ENCODE data around the gene LRMDA. TPM values are rescaled to one million over a fixed set of nuclear protein-coding genes. Genes with fewer than 3 reads are reported as not detected.

The LRMDA gene
- total and polyA plus RNA-seq, 2 donors (not counting 3 experiments of a cell fraction or from before 2014, with no cell fraction given) = 9.7 to 18.0 TPM

DNA sequence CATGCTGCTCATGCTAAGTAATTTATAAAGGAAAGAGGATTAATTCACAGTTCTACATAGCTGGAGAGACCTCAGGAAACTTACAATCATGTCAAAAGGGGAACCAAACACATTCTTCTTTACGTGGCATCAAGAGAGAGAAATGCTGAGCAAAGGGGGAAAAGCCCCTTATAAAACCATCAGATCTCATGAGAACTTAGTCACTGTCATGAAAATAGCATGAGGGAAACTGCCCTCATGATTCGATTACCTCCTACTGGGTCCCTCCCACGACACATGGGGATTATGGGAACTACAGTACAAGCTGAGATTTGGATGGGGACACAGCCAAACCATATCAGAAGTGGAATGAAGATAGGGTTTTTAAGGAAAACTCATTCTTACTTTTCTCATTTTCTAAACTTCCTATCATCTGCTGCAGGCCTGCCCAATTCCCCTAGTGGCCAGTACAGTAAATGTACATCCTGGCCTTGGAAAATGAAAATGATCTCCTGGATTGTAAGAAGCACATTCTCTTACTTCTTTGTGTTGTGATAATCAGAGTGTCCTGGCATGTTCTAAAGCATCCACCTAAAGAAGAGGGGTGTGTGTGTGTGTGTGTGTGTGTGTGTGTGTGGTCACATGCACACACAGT is 421.5 kb downstream of the LRMDA start:
- H3K27me3 ChIP-seq (ENCODE audit: control insufficient read depth in 2 of 2, insufficient read depth in 2 of 2, low read length in 2 of 2) = no peaks in the 10 kb centered on the region
- ChIA-PET CTCF (interaction anchor here (1.0 kb wide), 1 partner anchor 13 kb away, joined by 3 read pairs; no protein-coding TSS in a partner anchor), POLR2A (no interaction called here)
- no peaks in the 10 kb centered on the region for H3K36me3 ChIP-seq (ENCODE audit: control insufficient read depth in 2 of 2, extremely low read depth in 1 of 2, insufficient read depth in 2 of 2, low read length in 2 of 2)
- DNase-seq (ENCODE audit: low read depth, low spot score) (no peak), FAIRE-seq (no peak)
- H3K4me3 ChIP-seq (replicated peaks in 1 of 3; ENCODE audit: insufficient read depth in 1 of 3, low read depth in 1 of 3, low read length in 3 of 3) = no peak overlapping the region
- no peaks in the 10 kb centered on the region for H4K20me1 ChIP-seq (replicated peaks; ENCODE audit: control insufficient read depth, extremely low read depth, insufficient read depth, low read length)
- intact Hi-C loops (cut with micrococcal nuclease) (no loop called here), dilution Hi-C loops (cut with MboI; ENCODE audit: extremely low pct_ligation_motif_present, low sequenced_read_pairs) (no loop called here)
- H3K4me2 ChIP-seq (ENCODE audit: insufficient read depth, low read length) = no peak overlapping the region
- TF ChIP-seq, protein P1, sequence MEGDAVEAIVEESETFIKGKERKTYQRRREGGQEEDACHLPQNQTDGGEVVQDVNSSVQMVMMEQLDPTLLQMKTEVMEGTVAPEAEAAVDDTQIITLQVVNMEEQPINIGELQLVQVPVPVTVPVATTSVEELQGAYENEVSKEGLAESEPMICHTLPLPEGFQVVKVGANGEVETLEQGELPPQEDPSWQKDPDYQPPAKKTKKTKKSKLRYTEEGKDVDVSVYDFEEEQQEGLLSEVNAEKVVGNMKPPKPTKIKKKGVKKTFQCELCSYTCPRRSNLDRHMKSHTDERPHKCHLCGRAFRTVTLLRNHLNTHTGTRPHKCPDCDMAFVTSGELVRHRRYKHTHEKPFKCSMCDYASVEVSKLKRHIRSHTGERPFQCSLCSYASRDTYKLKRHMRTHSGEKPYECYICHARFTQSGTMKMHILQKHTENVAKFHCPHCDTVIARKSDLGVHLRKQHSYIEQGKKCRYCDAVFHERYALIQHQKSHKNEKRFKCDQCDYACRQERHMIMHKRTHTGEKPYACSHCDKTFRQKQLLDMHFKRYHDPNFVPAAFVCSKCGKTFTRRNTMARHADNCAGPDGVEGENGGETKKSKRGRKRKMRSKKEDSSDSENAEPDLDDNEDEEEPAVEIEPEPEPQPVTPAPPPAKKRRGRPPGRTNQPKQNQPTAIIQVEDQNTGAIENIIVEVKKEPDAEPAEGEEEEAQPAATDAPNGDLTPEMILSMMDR (IDR thresholded peaks at IDR 0.05; ENCODE audit: extremely low read depth in 1 of 2, insufficient read depth in 1 of 2, low read depth in 1 of 2, low read length in 2 of 2) = peak; percentile 11 to 38
- no peak for TF ChIP-seq POLR2AphosphoS5 (IDR thresholded peaks at IDR 0.05; ENCODE audit: insufficient read depth, low read depth, low read length)
- TF ChIP-seq JUN (IDR thresholded peaks at IDR 0.05; ENCODE audit: borderline replicate concordance, insufficient read depth, insufficient read length, low read depth) = no peak
- TF ChIP-seq FOS (IDR thresholded peaks at IDR 0.05; ENCODE audit: borderline replicate concordance, insufficient read depth, low read length) = no peak
- no peaks in the 10 kb centered on the region for H3K9me3 ChIP-seq (replicated peaks; ENCODE audit: control insufficient read depth, insufficient read depth, low read length)
- no peak overlapping the region for H2AFZ ChIP-seq (ENCODE audit: low read depth, low read length)
- H3K79me2 ChIP-seq (ENCODE audit: control insufficient read depth, insufficient read depth, low read length) = no peaks in the 10 kb centered on the region
- no peak overlapping the region for H3K9ac ChIP-seq (replicated peaks; ENCODE audit: extremely low read depth, insufficient read depth, low read length)
- H3K9me1 ChIP-seq (replicated peaks; ENCODE audit: control insufficient read depth, extremely low read depth, insufficient read depth, low read length) = no peaks in the 10 kb centered on the region
- no peaks in the 10 kb centered on the region for H3K4me1 ChIP-seq (ENCODE audit: control insufficient read depth, extremely low read depth, insufficient read depth, low read length)
- BruUV-seq (replicated peaks) = no TSS peak
- H3K27ac ChIP-seq (ENCODE audit: insufficient read depth, low read depth, low read length) = no peak overlapping the region

DNA sequence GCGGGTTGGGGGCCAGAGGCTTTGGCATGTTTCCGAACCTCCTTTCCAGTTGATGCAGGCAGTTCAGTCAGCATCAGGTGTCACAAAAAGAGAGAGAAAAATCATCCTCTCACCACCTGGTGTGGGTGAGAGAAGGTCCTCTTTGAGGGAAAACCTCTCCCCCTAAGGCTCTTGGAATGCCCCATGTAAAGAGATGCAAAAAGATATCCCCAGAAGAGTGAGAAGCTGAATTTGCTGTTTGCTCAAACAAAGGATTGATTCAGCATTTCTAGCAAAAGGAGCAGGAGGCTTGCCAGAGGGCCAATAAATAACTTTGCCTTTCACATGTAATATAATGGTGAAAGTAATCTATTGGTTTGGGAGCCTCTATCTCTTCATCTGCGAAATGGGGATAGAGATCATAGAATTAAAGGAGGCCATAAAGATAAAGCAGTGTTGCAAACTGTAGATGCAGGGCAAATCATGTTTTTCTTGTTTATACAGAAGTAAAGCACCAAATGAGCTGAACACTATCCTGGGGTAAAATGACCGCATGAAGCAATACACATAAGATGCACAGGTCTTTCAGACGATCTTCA is 425.9 kb downstream of the LRMDA start:
- Histone ChIP-seq H4K20me1 (replicated peaks; ENCODE audit: control insufficient read depth, extremely low read depth, insufficient read depth, low read length) (no peaks in the 10 kb centered on the region), H2AFZ (ENCODE audit: low read depth, low read length) (no peak overlapping the region), H3K4me3 (replicated peaks in 1 of 3; ENCODE audit: insufficient read depth in 1 of 3, low read depth in 1 of 3, low read length in 3 of 3) (no peak overlapping the region), H3K9me1 (replicated peaks; ENCODE audit: control insufficient read depth, extremely low read depth, insufficient read depth, low read length) (no peaks in the 10 kb centered on the region), H3K4me1 (ENCODE audit: control insufficient read depth, extremely low read depth, insufficient read depth, low read length) (no peaks in the 10 kb centered on the region), H3K4me2 (ENCODE audit: insufficient read depth, low read length) (no peak overlapping the region), H3K36me3 (ENCODE audit: control insufficient read depth in 2 of 2, extremely low read depth in 1 of 2, insufficient read depth in 2 of 2, low read length in 2 of 2) (no peaks in the 10 kb centered on the region), H3K9me3 (replicated peaks; ENCODE audit: control insufficient read depth, insufficient read depth, low read length) (no peaks in the 10 kb centered on the region), H3K27me3 (ENCODE audit: control insufficient read depth in 2 of 2, insufficient read depth in 2 of 2, low read length in 2 of 2) (no peaks in the 10 kb centered on the region), H3K27ac (ENCODE audit: insufficient read depth, low read depth, low read length) (no peak overlapping the region), H3K9ac (replicated peaks; ENCODE audit: extremely low read depth, insufficient read depth, low read length) (no peak overlapping the region), H3K79me2 (ENCODE audit: control insufficient read depth, insufficient read depth, low read length) (no peaks in the 10 kb centered on the region)
- intact Hi-C loops (cut with micrococcal nuclease) (no loop called here), dilution Hi-C loops (cut with MboI; ENCODE audit: extremely low pct_ligation_motif_present, low sequenced_read_pairs) (no loop called here)
- BruUV-seq (replicated peaks) = no TSS peak
- no peak for DNase-seq (ENCODE audit: low read depth, low spot score)
- ChIA-PET CTCF (no interaction called here), POLR2A (no interaction called here)
- FAIRE-seq = no peak
- TF ChIP-seq EZH2 (IDR thresholded peaks at IDR 0.05; ENCODE audit: borderline replicate concordance, low read depth, low read length, severe bottlenecking) (no peak), GATA2 (IDR thresholded peaks at IDR 0.05; ENCODE audit: insufficient read depth, insufficient read length, low read depth, low read length) (no peak), FOS (IDR thresholded peaks at IDR 0.05; ENCODE audit: borderline replicate concordance, insufficient read depth, low read length) (no peak), MYC (IDR thresholded peaks at IDR 0.05; ENCODE audit: low read depth, low read length) (no peak), POLR2AphosphoS5 (IDR thresholded peaks at IDR 0.05; ENCODE audit: insufficient read depth, low read depth, low read length) (no peak), POLR2A (IDR thresholded peaks at IDR 0.05; ENCODE audit: low read depth, low read length) (no peak), JUN (IDR thresholded peaks at IDR 0.05; ENCODE audit: borderline replicate concordance, insufficient read depth, insufficient read length, low read depth) (no peak)
- TF ChIP-seq, protein P1 (IDR thresholded peaks at IDR 0.05; ENCODE audit: extremely low read depth in 1 of 2, insufficient read depth in 1 of 2, low read depth in 1 of 2, low read length in 2 of 2) = no peak
- TF ChIP-seq, protein P2, sequence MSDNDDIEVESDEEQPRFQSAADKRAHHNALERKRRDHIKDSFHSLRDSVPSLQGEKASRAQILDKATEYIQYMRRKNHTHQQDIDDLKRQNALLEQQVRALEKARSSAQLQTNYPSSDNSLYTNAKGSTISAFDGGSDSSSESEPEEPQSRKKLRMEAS (IDR thresholded peaks at IDR 0.05; ENCODE audit: insufficient read depth, insufficient read length) = no peak
